ENCODE measurements around the gene PPP2R5B.

PPP2R5B gene

DNA sequence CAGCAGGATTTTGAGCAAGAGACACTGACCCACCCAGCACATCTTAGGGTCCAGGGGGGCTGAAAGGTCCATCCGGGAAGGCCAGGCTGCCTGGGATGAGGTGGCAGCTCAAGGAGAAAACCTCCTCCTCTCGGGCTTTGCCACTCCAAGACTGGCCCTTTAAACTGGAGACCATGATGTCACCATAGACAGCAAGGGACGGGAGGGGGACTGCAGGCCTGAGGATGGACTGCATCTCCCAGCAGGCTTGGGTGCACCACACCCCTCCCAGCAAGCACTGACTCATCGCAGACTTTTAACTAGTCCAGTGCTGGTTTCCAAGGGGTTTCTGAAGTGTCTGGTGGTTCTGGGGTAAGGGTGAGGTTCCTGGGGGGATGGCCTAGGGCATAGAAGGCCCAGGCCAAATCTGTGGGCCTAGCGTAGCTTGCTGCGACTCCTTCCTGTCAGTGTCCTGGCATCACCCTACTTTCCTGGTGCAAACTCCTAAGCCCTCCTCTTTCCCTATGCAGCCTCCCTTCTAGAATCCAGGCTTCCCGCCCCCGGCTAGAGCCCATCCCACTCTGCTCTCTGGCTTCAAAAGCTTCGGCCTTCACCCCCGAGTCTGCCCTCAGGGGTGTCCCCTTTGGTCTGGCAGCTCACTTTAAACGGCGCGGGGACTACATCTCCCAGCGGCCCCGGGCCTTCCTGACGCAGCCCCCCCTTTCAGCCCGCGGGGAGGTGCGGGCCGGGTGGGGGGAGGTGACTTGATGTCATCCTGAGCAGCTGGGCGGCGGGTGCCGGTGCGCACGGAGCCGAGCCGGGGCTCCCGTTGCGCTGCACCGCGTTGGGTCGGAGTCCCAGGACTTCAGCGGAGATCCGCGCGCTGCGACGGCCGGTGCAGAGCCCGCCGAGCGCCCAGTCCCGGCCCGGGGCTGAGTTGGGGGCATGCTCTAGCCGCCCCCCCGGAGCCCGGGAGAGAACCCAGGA, at the start of gene PPP2R5B:
Gene PPP2R5B (plus strand): TSS at position 746 of the 966 bp plus-strand sequence. CDS start 1,046 bp downstream, outside the sequence.
- peak; percentile 95 for DNase-seq (ENCODE audit: low read depth)

- no peak for DNase-seq (ENCODE audit: low read depth)
Measured at GRCh38 chr11:64875369-64876228, 48.9 kb upstream of the PPP2R5B start.

DNA sequence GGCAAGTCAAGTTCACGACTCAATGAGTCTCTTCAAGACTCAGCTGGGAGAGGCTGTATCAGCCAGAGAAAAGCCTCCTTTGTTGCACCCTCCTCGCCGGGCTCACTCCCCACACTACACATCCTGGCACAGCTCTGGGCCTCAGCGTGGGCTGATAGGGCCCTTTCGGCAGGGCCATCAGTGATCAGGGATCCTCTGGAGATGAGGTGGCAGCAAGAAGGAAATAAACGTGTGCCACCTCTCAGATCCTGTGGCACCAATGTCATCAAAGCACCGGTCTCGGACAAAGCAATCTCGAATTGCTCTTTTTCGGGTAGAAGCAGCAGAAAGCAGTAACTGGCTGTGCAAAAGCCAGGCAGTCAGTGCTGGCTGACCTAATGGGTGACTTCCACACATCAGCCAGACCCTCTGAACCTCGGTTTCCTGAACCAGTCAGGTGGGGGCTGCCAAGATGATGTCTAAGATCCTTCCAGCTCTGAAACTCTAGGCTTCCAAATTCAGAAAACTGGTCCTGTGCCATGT, 48.2 kb upstream of the PPP2R5B start:
- DNase-seq (ENCODE audit: low read depth) = no peak

GRCh38 chr11:64876835-64877341, 47.6 kb upstream of the PPP2R5B start:
- no peak for DNase-seq (ENCODE audit: low read depth)

DNA sequence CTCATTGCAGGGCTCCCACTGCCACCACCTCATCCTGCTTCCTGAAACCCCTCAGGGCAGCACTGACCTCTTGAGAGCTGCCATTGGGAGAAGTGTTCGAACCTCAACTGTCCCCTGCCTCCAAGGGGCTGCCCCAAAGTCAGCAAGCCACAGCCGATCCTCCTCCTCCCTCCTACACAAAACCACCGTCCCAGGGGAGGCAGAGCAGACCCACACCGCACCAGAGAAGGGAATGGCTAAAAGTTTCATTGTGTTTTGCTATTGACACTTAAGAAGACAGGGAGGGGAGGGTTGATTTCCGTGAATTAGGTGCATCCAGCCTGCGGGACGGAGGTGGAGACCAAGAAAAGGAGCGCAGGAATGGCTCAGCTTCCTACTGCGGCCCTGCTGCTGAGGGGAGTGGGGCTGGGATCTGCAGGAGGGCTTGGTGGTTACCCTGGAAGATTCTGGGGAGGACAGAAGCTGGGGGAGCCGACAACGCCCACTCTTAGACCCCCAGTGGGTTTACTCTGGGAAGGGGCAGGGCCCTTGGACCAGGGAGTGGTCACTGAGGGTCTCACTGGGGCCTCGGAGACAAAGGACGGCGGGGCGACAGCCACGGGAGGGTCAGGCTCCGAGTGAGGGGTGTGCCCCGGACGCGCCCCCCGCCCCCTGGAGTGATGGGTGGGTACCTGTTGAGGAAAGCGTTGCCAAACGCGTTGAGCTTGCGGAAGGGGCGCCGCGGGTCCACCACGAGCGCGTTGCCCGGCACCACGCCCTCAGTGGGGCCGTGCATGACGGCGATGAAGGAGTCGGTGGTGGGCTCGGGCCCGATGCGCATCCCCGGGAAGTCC, 46.9 kb upstream of the PPP2R5B start:
- no peak for DNase-seq (ENCODE audit: low read depth)

DNA sequence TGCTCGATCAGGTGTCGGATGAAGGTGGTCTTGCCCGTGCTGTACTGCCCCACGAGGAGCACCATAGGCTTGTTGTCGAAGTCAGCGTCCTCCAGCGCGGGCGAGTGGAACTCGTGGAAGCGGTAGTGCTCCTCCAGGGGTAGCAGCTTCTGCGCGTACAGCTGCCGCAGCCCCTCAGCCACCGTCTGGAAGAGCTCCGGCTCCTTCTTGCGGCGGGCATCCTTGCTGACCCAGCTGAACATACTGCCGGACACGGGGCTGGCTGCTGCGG, 46.3 kb upstream of the PPP2R5B start:
- peak; percentile 57 for DNase-seq (ENCODE audit: low read depth)

- DNase-seq (ENCODE audit: low read depth) = peak; percentile 94
Measured at GRCh38 chr11:64878494-64879243, 45.8 kb upstream of the PPP2R5B start, which contains the start of gene EHD1. TSS of gene EHD1 (minus strand) at chr11:64878621. CDS start at chr11:64878464, 157 bp downstream.

GRCh38 chr11:64879244-64879900, 45.1 kb upstream of the PPP2R5B start:
- no peak for DNase-seq (ENCODE audit: low read depth)

DNA sequence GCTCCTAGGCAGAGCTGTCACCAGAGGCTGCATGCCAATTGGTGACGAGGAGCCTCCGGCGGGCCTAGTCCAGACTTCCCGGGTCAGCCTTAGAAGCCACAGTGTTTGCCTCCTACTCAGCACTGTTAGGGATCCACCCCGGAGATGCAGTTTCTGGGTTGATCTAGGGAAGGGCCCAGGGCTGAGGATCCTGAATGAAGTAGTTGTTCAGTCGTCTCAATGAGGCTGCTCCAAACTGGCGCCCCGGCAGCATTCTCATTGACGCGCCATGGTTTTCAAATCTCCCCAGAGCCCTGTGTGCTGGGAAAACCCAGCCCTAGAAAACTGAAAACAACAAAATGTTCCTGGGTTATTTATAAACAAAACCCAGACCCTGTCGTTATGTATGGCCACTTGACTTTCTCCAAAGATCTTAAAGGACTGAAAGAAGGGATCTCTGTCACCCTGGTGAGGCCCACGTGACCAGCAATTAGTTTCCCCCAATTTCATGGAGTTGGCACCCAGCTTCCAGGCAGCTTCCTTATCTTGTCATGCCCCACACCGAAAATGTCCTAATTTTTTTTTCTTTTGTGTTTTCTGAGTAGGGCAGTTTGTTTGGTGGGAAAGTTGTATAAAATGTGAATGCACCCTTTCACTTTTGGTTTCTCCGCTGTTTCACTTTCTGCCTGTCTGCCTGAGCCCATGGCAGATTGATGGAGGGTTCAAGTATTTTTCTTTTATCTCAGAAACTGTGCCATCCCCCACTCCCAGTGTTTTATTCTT, 44.1 kb upstream of the PPP2R5B start:
- DNase-seq (ENCODE audit: low read depth) = no peak

DNA sequence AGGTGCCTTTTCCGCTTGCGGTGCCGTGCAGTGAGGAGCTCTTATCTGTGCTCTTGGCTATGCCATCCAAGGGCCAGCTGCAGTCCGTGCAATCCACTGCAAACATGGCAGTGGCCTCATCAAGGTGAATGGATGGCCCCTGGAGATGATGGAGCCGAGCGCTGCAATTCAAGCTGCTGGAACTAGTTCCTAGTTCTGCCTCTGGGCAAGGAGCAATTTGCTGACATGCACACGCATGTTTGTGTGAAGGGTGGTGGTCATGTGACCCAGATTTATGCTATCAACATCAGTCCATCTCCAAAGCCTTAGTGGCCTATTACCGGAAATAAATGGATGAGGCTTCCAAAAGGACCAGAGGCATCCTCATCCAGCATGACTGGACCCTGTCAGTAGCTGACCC, 43.0 kb upstream of the PPP2R5B start:
- no peak for DNase-seq (ENCODE audit: low read depth)

GRCh38 chr11:64882243-64882642, 42.2 kb upstream of the PPP2R5B start:
- no peak for DNase-seq (ENCODE audit: low read depth)

DNA sequence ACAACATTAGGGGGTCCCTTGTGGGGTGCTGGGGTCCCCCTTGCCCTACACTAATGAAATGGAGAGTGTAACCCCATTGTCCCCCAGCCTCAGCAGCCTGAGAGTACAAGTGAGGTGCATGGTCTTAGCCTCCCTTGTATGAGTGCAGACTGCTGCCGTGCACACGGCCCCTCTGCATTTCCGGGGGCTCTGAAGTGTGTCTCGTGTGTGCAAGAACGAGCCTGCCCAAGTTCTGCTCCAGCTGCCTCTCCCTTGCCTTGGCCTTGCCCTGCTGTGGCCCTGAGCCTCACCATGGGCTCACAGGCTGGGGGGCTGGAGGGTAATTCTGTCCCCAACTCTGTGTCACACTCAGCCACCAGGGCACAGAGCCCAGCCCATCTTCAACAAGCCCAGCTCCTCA, 40.9 kb upstream of the PPP2R5B start:
- no peak for DNase-seq (ENCODE audit: low read depth)

GRCh38 chr11:64884019-64884418, 40.5 kb upstream of the PPP2R5B start:
- no peak for DNase-seq (ENCODE audit: low read depth)

DNA sequence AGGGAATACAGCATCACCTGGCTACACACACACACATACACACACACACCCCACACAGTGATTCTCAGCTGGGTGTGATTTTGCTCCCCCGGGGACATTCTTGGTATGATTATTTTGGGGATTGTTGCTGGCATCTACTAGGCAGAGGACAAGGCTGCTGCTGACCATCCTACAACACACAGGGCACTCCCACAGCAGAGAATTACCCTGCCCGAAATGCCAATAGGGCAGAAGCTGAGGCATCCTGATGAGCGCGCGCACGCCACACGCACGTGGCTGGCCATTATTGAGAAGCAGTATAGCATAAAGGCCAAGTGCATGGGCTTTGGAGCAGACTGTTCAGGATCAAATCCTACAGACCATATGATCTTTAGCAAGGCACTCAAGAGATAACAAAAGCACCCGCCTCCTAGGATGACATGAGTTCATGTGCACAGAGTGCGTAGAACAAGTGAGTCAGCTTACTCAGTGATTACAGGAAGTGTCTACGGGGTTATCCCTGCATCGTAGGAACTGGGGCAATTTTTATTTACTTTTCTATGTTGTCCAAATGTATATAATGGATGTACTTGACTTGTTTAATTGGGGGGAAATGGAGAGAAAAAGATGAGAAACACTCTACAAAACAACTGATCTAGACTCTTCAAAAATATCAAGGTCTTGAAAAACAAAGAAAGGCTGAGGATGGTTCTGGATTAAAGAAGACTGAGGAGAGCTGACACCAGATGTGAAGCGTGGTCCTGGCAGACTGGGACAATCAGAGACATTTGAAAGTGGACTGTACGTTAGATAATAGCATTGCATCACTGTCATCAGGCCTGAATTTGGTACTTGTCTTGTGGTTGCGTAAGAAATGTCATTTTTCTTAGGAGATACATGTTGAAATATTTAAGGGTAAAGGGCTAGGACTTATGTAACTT, 38.9 kb upstream of the PPP2R5B start:
- DNase-seq (ENCODE audit: low read depth) = peak; percentile 96

- DNase-seq (ENCODE audit: low read depth) = no peak
Measured at GRCh38 chr11:64887234-64887756, 37.2 kb upstream of the PPP2R5B start.

- no peak for DNase-seq (ENCODE audit: low read depth)
Measured at GRCh38 chr11:64887757-64888405, 36.6 kb upstream of the PPP2R5B start.

- DNase-seq (ENCODE audit: low read depth) = no peak
Measured at GRCh38 chr11:64888406-64888728, 36.1 kb upstream of the PPP2R5B start.
